Measurements from ENCODE around the gene NCOA3. TPM values are rescaled to one million over a fixed set of nuclear protein-coding genes. Genes with fewer than 3 reads are reported as not detected.
"Not testable (repeated sequence)": the region's sequence is repeated elsewhere in the genome, so short reads cannot be mapped to it uniquely, and the experiment has no call there.

Gene NCOA3
- total RNA-seq, 1 experiment from 2014 or later, result 23.3 TPM

DNA sequence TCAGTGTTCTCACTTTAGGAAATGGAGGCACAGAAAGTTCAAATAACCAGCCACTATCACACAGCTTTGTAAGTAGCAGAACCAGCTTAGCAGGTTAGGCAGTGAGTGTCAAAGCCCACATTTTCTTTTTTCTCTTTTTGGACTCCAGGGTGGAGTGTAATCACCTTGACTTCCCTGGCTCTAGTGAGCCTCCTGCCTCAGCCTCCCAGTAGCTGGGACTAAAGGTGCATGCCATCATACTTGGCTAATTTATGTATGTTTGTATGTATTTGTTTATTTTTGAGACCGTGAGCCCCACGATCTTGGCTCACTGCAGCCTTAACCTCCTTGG, 7.8 kb upstream of the NCOA3 start:
- Mint-ChIP-seq H3K9me3 (no peaks in the 10 kb centered on the region), H3K36me3 (ENCODE audit: insufficient read depth in 1 of 3, low read depth in 3 of 3) (no peaks in the 10 kb centered on the region), H3K27me3 (ENCODE audit: low read depth) (no peaks in the 10 kb centered on the region; the same call in 1 of the 2 replicates), H3K4me3 (no peak overlapping the region), H3K27ac (no peak overlapping the region), H3K4me1 (peaks cover 8 to 9% of the 10 kb centered on the region in 2 experiments)
- H3K9ac ChIP-seq (ENCODE audit: extremely low read depth, insufficient read length, low read length), result no peak overlapping the region
- H3K4me1 ChIP-seq (ENCODE audit: insufficient read depth, low read length), result peaks cover 3% of the 10 kb centered on the region; the same call in 1 of the 2 replicates
- no peak overlapping the region for H3K14ac ChIP-seq (ENCODE audit: insufficient read depth, low read length)
- no peaks in the 10 kb centered on the region for H3K23me2 ChIP-seq (ENCODE audit: insufficient read length, low read depth, low read length, poor library complexity, severe bottlenecking)
- no peak for DNase-seq
- TF ChIP-seq, protein P1, sequence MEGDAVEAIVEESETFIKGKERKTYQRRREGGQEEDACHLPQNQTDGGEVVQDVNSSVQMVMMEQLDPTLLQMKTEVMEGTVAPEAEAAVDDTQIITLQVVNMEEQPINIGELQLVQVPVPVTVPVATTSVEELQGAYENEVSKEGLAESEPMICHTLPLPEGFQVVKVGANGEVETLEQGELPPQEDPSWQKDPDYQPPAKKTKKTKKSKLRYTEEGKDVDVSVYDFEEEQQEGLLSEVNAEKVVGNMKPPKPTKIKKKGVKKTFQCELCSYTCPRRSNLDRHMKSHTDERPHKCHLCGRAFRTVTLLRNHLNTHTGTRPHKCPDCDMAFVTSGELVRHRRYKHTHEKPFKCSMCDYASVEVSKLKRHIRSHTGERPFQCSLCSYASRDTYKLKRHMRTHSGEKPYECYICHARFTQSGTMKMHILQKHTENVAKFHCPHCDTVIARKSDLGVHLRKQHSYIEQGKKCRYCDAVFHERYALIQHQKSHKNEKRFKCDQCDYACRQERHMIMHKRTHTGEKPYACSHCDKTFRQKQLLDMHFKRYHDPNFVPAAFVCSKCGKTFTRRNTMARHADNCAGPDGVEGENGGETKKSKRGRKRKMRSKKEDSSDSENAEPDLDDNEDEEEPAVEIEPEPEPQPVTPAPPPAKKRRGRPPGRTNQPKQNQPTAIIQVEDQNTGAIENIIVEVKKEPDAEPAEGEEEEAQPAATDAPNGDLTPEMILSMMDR (conservative IDR thresholded peaks at IDR 0.05), result no peak
- H2AK5ac ChIP-seq (ENCODE audit: insufficient read length, low read length), result no peak overlapping the region
- H3K79me1 ChIP-seq (ENCODE audit: insufficient read depth, low read depth, low read length, poor library complexity, severe bottlenecking), result no peaks in the 10 kb centered on the region
- no peaks in the 10 kb centered on the region for H3K79me2 ChIP-seq (ENCODE audit: insufficient read depth, low read length)
- H2BK5ac ChIP-seq (ENCODE audit: insufficient read length, low read length), result no peak overlapping the region
- no peak overlapping the region for H3T11ph ChIP-seq (ENCODE audit: low read length)
- no peaks in the 10 kb centered on the region for H3K27me3 ChIP-seq (ENCODE audit: insufficient read depth, low read length)
- H2BK15ac ChIP-seq (ENCODE audit: low read depth, low read length), result no peak overlapping the region
- H3K9me3 ChIP-seq (ENCODE audit: control insufficient read depth, low read depth, low read length), result no peaks in the 10 kb centered on the region
- H2BK12ac ChIP-seq (ENCODE audit: insufficient read length, low read depth, low read length), result no peak overlapping the region
- H3K4me2 ChIP-seq (ENCODE audit: insufficient read depth, insufficient read length, low read length), result no peak overlapping the region
- no CpG with 5 or more reads among the region's 2 CpGs for WGBS (ENCODE audit: extremely low coverage, insufficient read length, low lambda C conversion rate)
- no peak overlapping the region for H3K18ac ChIP-seq (ENCODE audit: insufficient read length, low read depth, low read length)
- H2AFZ ChIP-seq (ENCODE audit: low read length), result no peak overlapping the region
- H3K56ac ChIP-seq (ENCODE audit: insufficient read length, low read depth, low read length), result peak overlapping the region; percentile 24
- no peak overlapping the region for H4K8ac ChIP-seq (replicated peaks; ENCODE audit: insufficient read length, low read depth, low read length)
- H4K5ac ChIP-seq (ENCODE audit: insufficient read length, low read depth, low read length), result no peak overlapping the region
- no peak overlapping the region for H3K23ac ChIP-seq (ENCODE audit: insufficient read length, low read depth, low read length)
- H2BK120ac ChIP-seq (ENCODE audit: low read depth, low read length, poor library complexity, severe bottlenecking), result no peak overlapping the region
- H4K20me1 ChIP-seq (ENCODE audit: control insufficient read depth, insufficient read depth, insufficient read length), result no peaks in the 10 kb centered on the region
- no peak overlapping the region for H3K4ac ChIP-seq (ENCODE audit: low read depth, low read length)
- H2BK20ac ChIP-seq (ENCODE audit: low read depth, low read length, poor library complexity, severe bottlenecking), result no peak overlapping the region
- H4K91ac ChIP-seq (ENCODE audit: insufficient read length, low read depth, low read length), result no peak overlapping the region
- H3K27ac ChIP-seq (ENCODE audit: insufficient read length, low read depth, low read length), result no peak overlapping the region

DNA sequence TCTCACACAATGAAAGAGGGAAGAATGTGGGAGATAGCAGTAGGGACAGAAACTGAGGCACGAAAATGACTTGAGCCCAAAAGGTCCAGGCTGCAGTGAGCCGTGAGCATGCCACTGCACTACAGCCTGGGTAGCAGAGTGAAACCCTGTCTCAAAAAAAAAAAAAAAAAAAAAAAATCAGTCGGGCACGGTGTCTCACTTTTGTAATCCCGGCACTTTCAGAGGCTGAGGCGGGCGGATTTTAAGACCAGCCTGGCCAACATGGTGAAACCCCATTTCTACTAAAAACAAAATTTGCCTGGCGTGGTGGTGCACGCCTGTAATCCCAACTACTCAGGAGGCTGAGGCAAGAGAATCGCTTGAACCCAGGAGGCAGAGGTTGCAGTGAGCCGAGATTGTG, 7.1 kb upstream of the NCOA3 start:
- H4K8ac ChIP-seq (replicated peaks; ENCODE audit: insufficient read length, low read depth, low read length); DNase-seq; H3K23ac ChIP-seq (ENCODE audit: insufficient read length, low read depth, low read length); H2BK12ac ChIP-seq (ENCODE audit: insufficient read length, low read depth, low read length); H2AK5ac ChIP-seq (ENCODE audit: insufficient read length, low read length); H3K9me3 ChIP-seq (ENCODE audit: control insufficient read depth, low read depth, low read length); H2AFZ ChIP-seq (ENCODE audit: low read length); H3K9me3 Mint-ChIP-seq; H2BK20ac ChIP-seq (ENCODE audit: low read depth, low read length, poor library complexity, severe bottlenecking); H3K4me1 ChIP-seq (ENCODE audit: insufficient read depth, low read length); H4K20me1 ChIP-seq (ENCODE audit: control insufficient read depth, insufficient read depth, insufficient read length); H3K4me2 ChIP-seq (ENCODE audit: insufficient read depth, insufficient read length, low read length); H3K27ac ChIP-seq (ENCODE audit: insufficient read length, low read depth, low read length); H3K27me3 ChIP-seq (ENCODE audit: insufficient read depth, low read length); H3K79me2 ChIP-seq (ENCODE audit: insufficient read depth, low read length); H3K14ac ChIP-seq (ENCODE audit: insufficient read depth, low read length); H3K9ac ChIP-seq (ENCODE audit: extremely low read depth, insufficient read length, low read length); H2BK15ac ChIP-seq (ENCODE audit: low read depth, low read length); H2BK120ac ChIP-seq (ENCODE audit: low read depth, low read length, poor library complexity, severe bottlenecking); H3K18ac ChIP-seq (ENCODE audit: insufficient read length, low read depth, low read length); H3K27ac Mint-ChIP-seq; H4K91ac ChIP-seq (ENCODE audit: insufficient read length, low read depth, low read length); H3K27me3 Mint-ChIP-seq (ENCODE audit: low read depth); H2BK5ac ChIP-seq (ENCODE audit: insufficient read length, low read length); H3K4me3 Mint-ChIP-seq; H3K23me2 ChIP-seq (ENCODE audit: insufficient read length, low read depth, low read length, poor library complexity, severe bottlenecking); H4K5ac ChIP-seq (ENCODE audit: insufficient read length, low read depth, low read length); H3K4ac ChIP-seq (ENCODE audit: low read depth, low read length); H3K36me3 Mint-ChIP-seq (ENCODE audit: insufficient read depth in 1 of 3, low read depth in 3 of 3); H3K79me1 ChIP-seq (ENCODE audit: insufficient read depth, low read depth, low read length, poor library complexity, severe bottlenecking); H3T11ph ChIP-seq (ENCODE audit: low read length); H3K4me1 Mint-ChIP-seq: not testable (repeated sequence)
- peak overlapping the region; percentile 24 for H3K56ac ChIP-seq (ENCODE audit: insufficient read length, low read depth, low read length)
- WGBS (ENCODE audit: extremely low coverage, insufficient read length, low lambda C conversion rate), result no CpG with 5 or more reads among the region's 11 CpGs

Data from H9 (cell line).